ENCODE results near the gene CSPG4.

DNA sequence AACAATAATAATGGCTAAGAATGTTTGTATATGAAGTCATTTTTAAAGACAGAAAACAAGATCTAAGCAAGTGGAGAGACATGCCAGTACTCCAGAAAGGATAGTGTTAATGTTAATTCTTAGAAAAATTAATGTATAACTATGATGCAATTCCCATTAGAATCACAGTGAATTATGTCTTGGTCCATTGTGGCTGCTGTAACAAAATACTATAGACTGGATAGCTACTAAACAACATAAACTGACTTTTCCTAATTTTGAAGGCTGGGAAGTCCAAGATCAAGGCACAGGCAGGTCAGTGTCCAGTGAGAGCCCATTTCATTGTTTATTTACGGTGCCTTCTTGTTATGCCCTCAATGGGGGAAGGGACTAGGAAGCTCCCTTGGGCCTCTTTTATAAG lies 32.7 kb upstream of the CSPG4 start:
- TF ChIP-seq, protein P1, sequence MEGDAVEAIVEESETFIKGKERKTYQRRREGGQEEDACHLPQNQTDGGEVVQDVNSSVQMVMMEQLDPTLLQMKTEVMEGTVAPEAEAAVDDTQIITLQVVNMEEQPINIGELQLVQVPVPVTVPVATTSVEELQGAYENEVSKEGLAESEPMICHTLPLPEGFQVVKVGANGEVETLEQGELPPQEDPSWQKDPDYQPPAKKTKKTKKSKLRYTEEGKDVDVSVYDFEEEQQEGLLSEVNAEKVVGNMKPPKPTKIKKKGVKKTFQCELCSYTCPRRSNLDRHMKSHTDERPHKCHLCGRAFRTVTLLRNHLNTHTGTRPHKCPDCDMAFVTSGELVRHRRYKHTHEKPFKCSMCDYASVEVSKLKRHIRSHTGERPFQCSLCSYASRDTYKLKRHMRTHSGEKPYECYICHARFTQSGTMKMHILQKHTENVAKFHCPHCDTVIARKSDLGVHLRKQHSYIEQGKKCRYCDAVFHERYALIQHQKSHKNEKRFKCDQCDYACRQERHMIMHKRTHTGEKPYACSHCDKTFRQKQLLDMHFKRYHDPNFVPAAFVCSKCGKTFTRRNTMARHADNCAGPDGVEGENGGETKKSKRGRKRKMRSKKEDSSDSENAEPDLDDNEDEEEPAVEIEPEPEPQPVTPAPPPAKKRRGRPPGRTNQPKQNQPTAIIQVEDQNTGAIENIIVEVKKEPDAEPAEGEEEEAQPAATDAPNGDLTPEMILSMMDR (conservative IDR thresholded peaks at IDR 0.05 in 1 of 2, IDR thresholded peaks at IDR 0.05 in 1 of 2; ENCODE audit: extremely low read depth in 1 of 2, insufficient read depth in 1 of 2, low read depth in 1 of 2, low read length in 2 of 2) = no peak
- TF ChIP-seq EZH2 (IDR thresholded peaks at IDR 0.05; ENCODE audit: borderline replicate concordance, low read length) = no peak

All from mammary epithelial cell (primary cell).